Measurements from ENCODE around the gene MBNL1.

Gene MBNL1

DNA sequence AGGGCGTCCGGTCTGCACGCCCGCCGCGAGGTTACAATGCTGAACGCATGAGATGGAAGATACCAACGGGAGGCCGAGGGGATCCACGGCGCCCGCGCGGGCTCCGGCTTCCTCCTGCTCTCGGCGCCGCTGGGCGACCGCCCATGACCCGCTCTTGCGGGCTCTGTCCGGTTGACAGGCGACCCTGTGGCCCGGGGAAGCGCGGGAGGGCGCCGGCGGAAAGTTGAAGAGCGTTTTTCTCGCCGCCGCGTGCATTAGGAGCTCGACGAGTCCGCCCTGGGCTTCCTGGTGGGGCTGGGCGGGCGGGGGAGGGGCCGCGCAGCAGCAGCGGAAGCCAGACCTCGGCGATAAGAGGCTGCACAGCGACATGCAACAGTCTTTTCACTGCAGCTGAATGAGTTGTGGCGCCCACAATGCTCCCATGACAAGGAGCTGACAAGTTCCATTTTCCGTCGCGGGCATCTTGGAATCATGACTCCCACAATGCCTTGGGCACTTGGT, at the start of gene MBNL1:
Gene MBNL1, plus strand, starts transcription at position 375 of the 501 bp plus-strand sequence. CDS start 31,265 bp downstream, outside the sequence.
- peak; percentile 68 to 74 for DNase-seq (ENCODE audit: low read depth in 2 of 2)

- DNase-seq (ENCODE audit: low read depth in 2 of 2): no peak
Measured at GRCh38 chr3:152219216-152219615, 49.5 kb upstream of the MBNL1 start.

GRCh38 chr3:152219769-152220255, 48.9 kb upstream of the MBNL1 start:
- DNase-seq (ENCODE audit: low read depth in 2 of 2): no peak

DNA sequence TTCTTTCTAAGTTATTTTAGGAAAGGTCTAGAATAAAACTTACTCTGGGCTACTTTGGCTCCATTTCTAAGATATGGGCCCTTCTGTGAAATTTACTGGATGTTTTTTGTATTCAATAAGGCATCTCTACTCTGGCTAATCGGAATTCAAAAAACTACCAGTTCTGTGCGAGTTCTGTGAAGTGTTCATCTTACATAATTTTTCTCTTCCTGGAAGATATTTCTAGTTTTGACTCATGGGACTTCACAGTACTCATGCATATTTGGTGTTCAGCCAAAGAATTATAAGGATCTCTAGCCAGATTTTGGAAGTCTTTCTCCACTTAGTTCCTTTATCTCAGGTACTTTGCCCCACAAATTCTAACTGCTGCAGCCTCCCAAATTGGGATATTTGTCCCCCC, 46.4 kb upstream of the MBNL1 start:
- DNase-seq (ENCODE audit: low read depth in 2 of 2): no peak

GRCh38 chr3:152225201-152225600, 43.5 kb upstream of the MBNL1 start:
- no peak for DNase-seq (ENCODE audit: low read depth in 2 of 2)

DNA sequence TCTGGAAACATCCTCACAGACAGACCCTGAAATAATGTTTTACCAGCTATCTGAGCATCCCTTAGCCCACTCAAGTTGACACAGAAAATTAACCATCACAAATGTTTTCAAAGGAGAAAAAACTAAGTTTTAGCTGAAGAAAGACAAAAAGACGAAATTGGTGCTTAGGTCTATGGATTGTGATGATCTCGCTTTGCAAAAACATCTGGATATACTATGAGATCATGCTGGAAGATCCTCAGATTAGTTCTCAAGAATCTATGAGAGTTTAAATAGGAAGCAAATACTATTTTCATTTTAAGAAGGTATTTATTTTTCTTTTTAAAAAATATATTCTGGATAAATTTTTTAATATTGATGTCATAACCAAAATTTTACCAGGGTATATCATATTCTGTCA, 42.6 kb upstream of the MBNL1 start:
- no peak for DNase-seq (ENCODE audit: low read depth in 2 of 2)

- no peak for DNase-seq (ENCODE audit: low read depth in 2 of 2)
Measured at GRCh38 chr3:152227027-152227426, 41.7 kb upstream of the MBNL1 start.

- DNase-seq (ENCODE audit: low read depth in 2 of 2): no peak
Measured at GRCh38 chr3:152229692-152230091, 39.0 kb upstream of the MBNL1 start.

GRCh38 chr3:152230370-152230769, 38.4 kb upstream of the MBNL1 start:
- DNase-seq (ENCODE audit: low read depth in 2 of 2): no peak

DNA sequence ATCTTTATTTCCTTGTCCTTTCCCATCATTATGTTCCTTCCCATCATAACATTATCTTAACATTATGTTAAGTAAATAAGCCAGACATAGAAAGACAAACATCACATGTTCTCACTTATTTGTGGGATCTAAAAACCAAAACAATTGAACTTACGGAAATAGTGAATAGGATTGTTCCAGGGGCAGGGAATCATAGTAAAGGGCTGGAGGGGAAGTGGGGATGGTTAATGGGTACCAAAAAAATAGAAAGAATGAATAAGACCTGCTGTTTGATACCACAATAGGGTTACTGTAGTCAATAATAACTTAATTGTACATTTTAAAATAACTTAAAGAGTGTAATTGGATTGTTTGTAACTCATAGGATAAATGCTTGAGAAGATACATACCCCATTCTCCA, 36.7 kb upstream of the MBNL1 start:
- no peak for DNase-seq (ENCODE audit: low read depth in 2 of 2)

DNA sequence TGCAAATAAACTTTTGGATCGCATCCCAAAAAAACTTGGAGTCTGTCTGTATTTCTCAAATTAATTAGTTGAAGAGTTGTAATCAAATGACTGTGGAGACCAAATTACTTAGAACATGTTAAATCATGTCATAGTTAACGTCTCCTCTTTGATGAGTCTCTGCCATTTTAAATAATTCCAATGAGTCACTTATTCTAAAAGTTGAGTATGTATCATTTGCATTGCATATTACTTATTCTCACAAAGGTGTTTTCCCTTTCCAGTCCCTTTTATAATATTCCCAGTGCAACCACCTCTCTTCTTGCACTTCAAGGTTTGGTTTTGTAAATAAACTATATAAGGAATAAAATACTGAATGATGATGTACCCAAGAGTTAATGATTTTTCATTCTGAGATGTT, 36.0 kb upstream of the MBNL1 start:
- DNase-seq (ENCODE audit: low read depth in 2 of 2): no peak

DNA sequence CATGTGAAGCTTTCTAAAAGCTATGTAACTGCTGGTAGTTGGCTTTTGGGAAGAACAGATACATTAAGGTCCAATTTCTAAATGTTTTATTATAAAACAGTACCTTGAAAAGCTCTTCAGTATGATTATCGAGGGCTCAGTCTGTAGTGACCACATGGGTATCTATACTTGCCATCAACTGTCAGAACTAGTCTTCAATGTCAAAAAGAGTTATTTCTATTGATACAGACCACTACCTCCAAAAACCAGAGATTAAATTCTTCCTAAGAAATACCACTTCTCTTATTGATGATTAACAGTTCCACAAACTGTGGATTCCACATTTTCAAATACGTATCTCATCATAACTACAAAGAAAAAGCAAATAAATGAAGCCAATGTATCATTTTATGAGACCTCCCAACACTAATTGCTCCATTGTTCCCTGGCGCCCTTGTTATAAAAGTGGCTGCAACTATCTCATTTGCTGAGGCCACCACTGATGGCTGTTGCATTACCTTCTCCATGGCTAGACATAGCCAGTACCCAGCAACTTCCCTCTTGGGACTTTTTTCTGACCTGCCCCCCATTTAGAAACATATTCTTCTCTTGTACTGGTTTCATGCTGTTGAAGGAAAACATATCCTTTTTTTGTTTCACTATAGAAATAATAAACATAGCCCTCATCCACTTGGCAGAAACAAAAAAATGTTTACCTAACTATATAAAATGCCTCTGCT, 33.9 kb upstream of the MBNL1 start:
- DNase-seq (ENCODE audit: low read depth in 2 of 2): no peak

- DNase-seq (ENCODE audit: low read depth in 2 of 2): no peak
Measured at GRCh38 chr3:152235709-152236298, 32.9 kb upstream of the MBNL1 start.

DNA sequence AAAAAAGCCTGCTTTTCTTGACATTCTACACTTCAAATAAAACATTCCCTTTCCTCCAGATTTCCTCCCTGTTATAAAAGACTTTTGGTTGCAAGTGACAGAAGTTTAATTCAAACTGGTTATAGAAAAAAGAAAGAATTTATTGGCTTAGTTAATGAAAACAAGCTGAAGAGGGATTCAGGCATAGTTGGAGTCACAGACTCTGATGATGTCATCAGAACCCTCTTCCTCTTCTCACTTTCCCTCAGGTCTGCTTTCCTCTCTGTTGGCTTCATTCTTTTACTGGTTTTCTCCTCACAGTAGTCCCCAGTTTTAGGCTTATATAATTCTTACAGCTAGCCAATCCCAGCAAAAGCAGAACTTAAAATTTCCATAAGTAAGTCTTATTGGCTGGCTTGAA, 32.0 kb upstream of the MBNL1 start:
- DNase-seq (ENCODE audit: low read depth in 2 of 2): no peak

DNA sequence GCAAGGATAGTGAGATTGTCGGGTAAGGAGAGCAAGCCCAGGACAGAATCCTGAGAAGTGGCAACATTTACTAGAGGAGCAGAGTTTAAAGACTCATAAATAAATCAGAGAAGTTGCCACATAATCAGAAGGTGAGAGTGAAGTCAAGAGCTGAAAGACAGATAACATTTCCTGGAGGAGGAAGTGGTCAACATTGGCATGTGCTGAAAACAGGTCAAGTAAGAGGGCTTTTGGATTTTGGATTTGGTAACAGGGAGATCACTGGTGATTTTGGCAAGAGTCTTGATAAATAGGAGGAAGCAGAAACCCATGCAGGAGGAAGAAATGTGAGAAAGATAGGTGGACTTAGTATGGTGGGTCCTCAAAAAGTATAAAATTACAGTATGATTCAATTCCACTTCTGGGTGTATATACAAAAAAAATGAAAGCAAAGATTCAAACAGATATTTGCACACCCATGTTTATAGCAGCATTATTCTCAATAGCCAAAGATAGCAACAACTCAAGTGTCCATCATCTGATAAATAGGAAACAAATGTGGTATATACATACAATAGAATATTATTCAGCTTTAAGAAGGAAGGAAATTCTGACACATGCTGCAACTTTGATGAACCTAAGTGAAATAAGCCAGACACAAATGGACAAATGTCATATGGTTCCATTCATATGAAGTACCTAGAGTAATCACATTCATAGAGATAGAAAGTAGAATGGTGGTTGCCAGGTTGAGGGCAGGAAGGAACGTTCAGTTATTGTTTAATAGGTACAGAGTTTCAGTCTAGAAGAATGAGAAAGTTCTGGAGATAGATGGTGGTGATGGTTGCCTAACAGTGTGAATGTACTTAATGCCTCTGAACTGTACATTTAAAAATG, 27.3 kb upstream of the MBNL1 start:
- DNase-seq (ENCODE audit: low read depth in 2 of 2): no peak

- DNase-seq (ENCODE audit: low read depth in 2 of 2): no peak
Measured at GRCh38 chr3:152243301-152243711, 25.4 kb upstream of the MBNL1 start.

- DNase-seq (ENCODE audit: low read depth in 2 of 2): no peak
Measured at GRCh38 chr3:152243721-152244516, 24.8 kb upstream of the MBNL1 start.

GRCh38 chr3:152244517-152244888, 24.2 kb upstream of the MBNL1 start:
- DNase-seq (ENCODE audit: low read depth in 2 of 2): no peak

DNA sequence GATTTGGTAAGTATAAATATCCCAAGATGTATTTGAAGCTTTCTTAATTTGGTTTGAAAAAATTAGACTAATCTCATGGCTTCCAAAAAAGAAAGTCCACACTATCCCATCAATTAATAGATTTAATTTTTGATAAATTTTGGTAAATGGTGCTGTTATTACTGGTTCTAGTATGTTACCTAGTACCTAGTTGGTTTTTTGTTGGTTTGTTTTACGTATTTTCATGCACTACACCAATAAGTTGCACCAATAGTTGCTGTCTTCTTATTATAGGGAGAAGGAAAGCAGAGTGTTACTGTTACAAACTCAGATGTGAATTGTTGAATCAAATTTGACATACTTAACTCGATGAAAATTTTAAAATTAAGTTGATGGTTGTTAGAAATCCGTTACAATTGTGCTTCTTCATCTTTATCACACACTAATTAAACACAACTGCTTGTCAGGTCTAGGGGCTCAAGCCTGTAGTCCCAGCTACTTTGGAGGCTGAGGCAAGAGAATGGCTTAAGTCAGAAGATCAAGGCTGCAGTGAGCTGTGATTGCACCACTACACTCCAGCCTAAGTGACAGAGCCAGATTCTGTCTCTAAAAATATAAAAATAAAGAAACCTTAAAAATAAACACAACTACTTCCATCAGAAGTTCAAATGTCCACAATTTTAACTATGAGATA, 23.1 kb upstream of the MBNL1 start:
- DNase-seq (ENCODE audit: low read depth in 2 of 2): no peak

DNA sequence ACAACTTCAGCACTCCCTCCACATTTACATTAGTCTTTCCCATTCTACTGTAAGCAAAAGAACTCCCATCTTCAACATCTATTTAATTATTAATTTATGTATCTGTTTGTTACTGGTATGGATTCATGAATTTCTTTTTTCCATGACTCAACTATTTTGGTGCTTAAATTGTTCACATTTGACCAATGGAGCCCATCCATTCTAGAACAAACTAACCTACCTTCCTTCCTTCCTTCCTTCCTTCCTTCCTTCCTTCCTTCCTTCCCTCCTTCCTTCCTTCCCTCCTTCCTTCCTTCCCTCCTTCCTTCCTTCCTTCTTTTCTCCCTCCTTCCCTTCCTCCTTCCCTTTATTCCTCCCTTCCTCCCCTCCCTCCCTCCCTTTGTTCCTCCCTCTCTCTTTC, 16.8 kb upstream of the MBNL1 start:
- DNase-seq (ENCODE audit: low read depth in 2 of 2): no peak

DNA sequence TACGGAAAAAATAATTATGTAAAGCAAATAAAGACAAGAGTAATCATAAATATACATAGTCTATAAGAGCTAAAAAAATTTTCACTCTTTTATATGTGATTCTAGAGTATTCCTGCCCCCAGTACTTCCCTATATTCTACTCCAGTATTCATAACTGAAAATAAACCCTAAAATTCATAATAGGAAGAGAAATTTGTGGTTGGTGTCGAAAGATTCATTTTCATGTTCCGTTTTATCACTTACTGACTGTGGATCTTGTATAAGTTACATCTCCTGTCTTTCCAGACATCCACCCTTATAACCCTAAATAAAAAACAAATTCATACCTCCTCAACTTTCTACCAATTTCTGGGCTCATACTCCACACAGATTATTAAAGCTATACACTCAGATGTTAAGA, 16.0 kb upstream of the MBNL1 start:
- DNase-seq (ENCODE audit: low read depth in 2 of 2): no peak
